Activated CD8-positive, alpha-beta T cell treated with anti-CD3 and anti-CD28 coated beads for 36 hours (primary cell): ENCODE data around the gene CNIH3. TPM values are rescaled to one million over a fixed set of nuclear protein-coding genes. Genes with fewer than 3 reads are reported as not detected.

ENCODE experiments used
- ATAC-seq: fragments of 200-7000 bp; cut with Tn5 transposase; one replicate; pipeline ENCODE4 v1.10.0; 2021; ENCODE audit warnings: mild to moderate bottlenecking, moderate library complexity
- CTCF ChIA-PET: fragments of 350-600 bp; sonication (Branson Sonifier 250); formaldehyde crosslinking; loops from one replicate; lab custom pipeline; 2021; ENCODE audit warnings: antibody characterized with exemption; lab: Charles Lee
- POLR2A ChIA-PET: fragments of 350-600 bp; sonication (Branson Sonifier 250); formaldehyde crosslinking; loops from one replicate; lab custom pipeline; 2021; ENCODE audit warnings: antibody characterized with exemption; lab: Charles Lee
- DNase-seq: peaks from one replicate; pipeline ENCODE4 v3.0.0-alpha.2; 2020
- H3K27ac Mint-ChIP-seq: one replicate; pipeline ENCODE4 v1.8.0; 2021; ENCODE audit warnings: mild to moderate bottlenecking, mixed read lengths
- H3K27me3 Mint-ChIP-seq: one replicate; pipeline ENCODE4 v1.8.0; 2021; ENCODE audit warnings: mixed read lengths
- H3K36me3 Mint-ChIP-seq: one replicate; pipeline ENCODE4 v1.8.0; 2021; ENCODE audit warnings: low read depth, mixed read lengths
- H3K4me1 Mint-ChIP-seq: one replicate; pipeline ENCODE4 v1.8.0; 2021; ENCODE audit warnings: low read depth, mixed read lengths
- H3K4me3 Mint-ChIP-seq: one replicate; pipeline ENCODE4 v1.8.0; 2021; ENCODE audit warnings: mild to moderate bottlenecking, moderate library complexity, mixed read lengths
- H3K9me3 Mint-ChIP-seq: one replicate; pipeline ENCODE4 v1.8.0; 2021; ENCODE audit warnings: mixed read lengths
- CTCF ChIP-seq: fragments of 200-600 bp; IDR thresholded peaks from one replicate; pipeline ENCODE4 v1.8.0; 2022; ENCODE audit warnings: antibody characterized with exemption, mild to moderate bottlenecking
- intact Hi-C: fragments of 100-400 bp; cut with micrococcal nuclease; formaldehyde crosslinking; loops from one replicate; pipeline ENCODE4 v1.10.0; 2022
- total RNA-seq, 2 experiments: library from RNA; stranded (reverse); gene quantifications; one replicate each; pipeline ENCODE4 v1.2.3, GENCODE V29; 2021

Gene CNIH3
- total RNA-seq, 2 experiments from 2014 or later, result 1.6 to 2.1 TPM

- intact Hi-C loops, result loop anchor here (5.0 kb wide), 1 partner anchor 278 kb away; no protein-coding TSS in a partner anchor
- peak; percentile 83 for TF ChIP-seq CTCF
- ChIA-PET POLR2A (no interaction called here), CTCF (interaction anchor here (0.7 to 1.5 kb wide), 19 partner anchors 10 to 278 kb away, joined by 3 to 23 read pairs (median 4); no protein-coding TSS in a partner anchor)
- Mint-ChIP-seq H3K27me3 (no peaks in the 10 kb centered on the region), H3K4me3 (no peak overlapping the region), H3K4me1 (no peaks in the 10 kb centered on the region), H3K27ac (no peak overlapping the region), H3K36me3 (no peaks in the 10 kb centered on the region), H3K9me3 (no peaks in the 10 kb centered on the region)
- ATAC-seq (peak; percentile 89), DNase-seq (peak; percentile 65)
Observed at GRCh38 chr1:224644553-224645154, 28.5 kb downstream of the CNIH3 start.

GRCh38 chr1:224647449-224647848 lies 31.3 kb downstream of the CNIH3 start:
- no peak for TF ChIP-seq CTCF
- Mint-ChIP-seq H3K9me3 (no peaks in the 10 kb centered on the region), H3K27me3 (no peaks in the 10 kb centered on the region), H3K27ac (no peak overlapping the region), H3K4me3 (no peak overlapping the region), H3K36me3 (no peaks in the 10 kb centered on the region), H3K4me1 (no peaks in the 10 kb centered on the region)
- ChIA-PET POLR2A (no interaction called here), CTCF (no interaction called here)
- intact Hi-C loops, result loop anchor here (5.0 kb wide), 1 partner anchor 275 kb away; no protein-coding TSS in a partner anchor
- DNase-seq (no peak), ATAC-seq (no peak)

GRCh38 chr1:224650290-224650689 lies 34.2 kb downstream of the CNIH3 start:
- POLR2A ChIA-PET, result no interaction called here
- CTCF ChIA-PET, result no interaction called here
- no peaks in the 10 kb centered on the region for H3K36me3 Mint-ChIP-seq

GRCh38 chr1:224651188-224651587 lies 35.1 kb downstream of the CNIH3 start:
- CTCF ChIA-PET, result no interaction called here
- H3K27ac Mint-ChIP-seq, result no peak overlapping the region
- intact Hi-C loops, result no loop called here
- H3K27me3 Mint-ChIP-seq, result no peaks in the 10 kb centered on the region
- ATAC-seq, result no peak
- H3K4me1 Mint-ChIP-seq, result no peaks in the 10 kb centered on the region
- DNase-seq, result no peak
- H3K4me3 Mint-ChIP-seq, result no peak overlapping the region
- H3K36me3 Mint-ChIP-seq, result no peaks in the 10 kb centered on the region
- no peak for TF ChIP-seq CTCF
- POLR2A ChIA-PET, result no interaction called here
- H3K9me3 Mint-ChIP-seq, result no peaks in the 10 kb centered on the region

More at GRCh38 chr1:224650290-224650689, 34.2 kb downstream of the CNIH3 start:
- H3K27ac Mint-ChIP-seq, result no peak overlapping the region
- no peaks in the 10 kb centered on the region for H3K4me1 Mint-ChIP-seq
- DNase-seq (no peak), ATAC-seq (no peak)
- intact Hi-C loops, result no loop called here
- no peak overlapping the region for H3K4me3 Mint-ChIP-seq
- no peaks in the 10 kb centered on the region for H3K9me3 Mint-ChIP-seq
- H3K27me3 Mint-ChIP-seq, result no peaks in the 10 kb centered on the region
- no peak for TF ChIP-seq CTCF

GRCh38 chr1:224656392-224656791 lies 40.3 kb downstream of the CNIH3 start:
- CTCF ChIA-PET, result no interaction called here
- no peak overlapping the region for H3K27ac Mint-ChIP-seq
- intact Hi-C loops, result no loop called here
- ATAC-seq (no peak), DNase-seq (no peak)
- no peaks in the 10 kb centered on the region for H3K27me3 Mint-ChIP-seq
- no peaks in the 10 kb centered on the region for H3K9me3 Mint-ChIP-seq
- H3K36me3 Mint-ChIP-seq, result no peaks in the 10 kb centered on the region
- TF ChIP-seq CTCF, result no peak
- POLR2A ChIA-PET, result no interaction called here
- no peak overlapping the region for H3K4me3 Mint-ChIP-seq
- no peaks in the 10 kb centered on the region for H3K4me1 Mint-ChIP-seq
